GDM1 (cell line): ENCODE measurements around the gene USP25.
A peak's percentile ranks its signal among the peaks of the same experiment; 100 is the strongest.
"Not testable (repeated sequence)": the region's sequence is repeated elsewhere in the genome, so short reads cannot be mapped to it uniquely, and the experiment has no call there.

Experiments
- DNase-seq: peaks from one replicate; lab custom pipeline; 2025; lab: John Stamatoyannopoulos, UW

USP25 gene

DNA sequence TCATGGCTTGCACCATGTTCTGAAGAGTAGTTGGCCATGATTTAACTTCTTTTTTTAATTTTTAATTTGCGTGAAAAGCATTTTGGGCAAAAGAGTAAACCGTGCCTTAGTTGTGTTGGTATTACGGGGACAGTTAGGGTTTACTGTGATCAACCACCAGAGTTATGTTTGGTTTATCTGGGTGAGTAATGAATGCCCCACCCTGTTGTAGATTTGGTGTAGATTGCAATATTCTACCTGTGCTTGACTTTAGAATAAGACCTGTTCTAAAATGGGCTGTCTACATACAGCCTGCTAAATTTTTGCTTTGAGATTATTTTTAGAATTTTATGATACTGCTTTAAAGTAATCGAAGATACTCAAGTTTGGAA, 1.4 kb downstream of the USP25 start:
- DNase-seq = no peak

DNA sequence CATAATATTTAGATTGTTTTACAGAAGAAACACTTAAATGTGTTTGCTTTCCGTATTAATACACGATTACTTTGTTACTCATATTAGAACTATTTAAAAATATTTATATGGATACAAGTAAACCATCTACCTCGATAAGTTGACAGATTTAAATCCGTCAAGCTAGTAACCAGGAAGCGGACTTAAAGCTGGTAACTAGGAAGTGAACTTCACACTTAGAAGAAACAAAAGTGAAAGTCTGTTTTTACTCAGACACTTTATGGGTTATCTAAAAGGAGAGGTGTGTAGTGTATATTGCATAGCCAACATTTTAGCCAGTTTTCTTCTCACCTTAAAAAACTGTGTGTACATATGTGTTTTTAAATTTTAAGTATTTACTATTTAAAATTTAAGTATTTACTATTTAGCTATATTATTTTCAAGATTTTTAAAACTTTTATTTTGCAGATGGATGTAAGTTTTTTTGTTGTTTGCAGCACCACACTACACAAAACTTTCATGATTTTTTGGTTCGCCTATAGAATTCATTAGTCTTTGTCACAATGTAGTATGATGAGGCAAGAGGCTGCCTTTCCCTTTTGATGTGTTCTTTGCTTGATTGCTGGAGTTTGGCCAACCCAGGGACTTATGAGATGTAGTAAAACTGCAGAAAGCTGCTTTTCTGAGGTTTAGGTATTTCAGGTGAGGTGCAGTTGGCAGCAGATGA, 2.7 kb downstream of the USP25 start:
- peak; percentile 2 for DNase-seq

GRCh38 chr21:15732996-15733329, 3.2 kb downstream of the USP25 start:
- no peak for DNase-seq

DNA sequence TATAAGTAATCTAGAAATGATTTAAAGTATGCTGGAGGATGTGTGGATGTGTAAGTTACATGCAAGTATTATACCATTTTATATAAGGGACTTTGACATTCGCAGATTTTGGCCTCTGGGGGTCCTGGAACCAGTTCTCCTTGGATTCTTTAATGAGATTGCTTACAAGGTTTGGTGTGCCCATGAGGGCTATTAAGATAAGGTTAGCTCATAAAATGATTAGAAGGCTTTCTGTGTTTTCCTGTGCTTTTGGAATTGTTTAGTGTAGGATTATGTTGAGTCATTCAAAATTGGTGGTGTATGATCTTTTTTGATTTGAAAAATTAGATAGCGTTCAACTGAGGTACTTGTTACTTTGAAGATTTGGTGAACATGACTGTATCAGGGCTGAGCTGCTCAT, 5.6 kb downstream of the USP25 start:
- DNase-seq = no peak

DNA sequence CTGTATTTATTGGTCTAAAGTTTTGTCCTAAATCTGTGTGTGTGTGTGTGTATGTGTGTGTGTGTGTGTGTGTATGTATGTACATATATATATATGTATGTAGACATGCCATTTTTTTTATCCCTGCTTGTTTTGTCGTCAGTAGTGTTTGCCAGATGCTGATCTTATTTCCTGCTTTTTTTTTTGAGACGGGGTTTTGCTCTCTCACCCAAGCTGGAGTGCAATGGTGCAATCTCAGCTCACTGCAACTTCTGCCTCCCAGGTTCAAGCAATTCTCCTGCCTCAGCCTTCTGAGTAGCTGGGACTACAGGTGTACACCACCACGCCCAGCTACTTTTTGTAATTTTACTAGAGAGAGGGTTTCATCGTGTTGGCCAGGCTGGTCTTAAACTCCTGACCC, 6.1 kb downstream of the USP25 start:
- DNase-seq = not testable (repeated sequence)

DNA sequence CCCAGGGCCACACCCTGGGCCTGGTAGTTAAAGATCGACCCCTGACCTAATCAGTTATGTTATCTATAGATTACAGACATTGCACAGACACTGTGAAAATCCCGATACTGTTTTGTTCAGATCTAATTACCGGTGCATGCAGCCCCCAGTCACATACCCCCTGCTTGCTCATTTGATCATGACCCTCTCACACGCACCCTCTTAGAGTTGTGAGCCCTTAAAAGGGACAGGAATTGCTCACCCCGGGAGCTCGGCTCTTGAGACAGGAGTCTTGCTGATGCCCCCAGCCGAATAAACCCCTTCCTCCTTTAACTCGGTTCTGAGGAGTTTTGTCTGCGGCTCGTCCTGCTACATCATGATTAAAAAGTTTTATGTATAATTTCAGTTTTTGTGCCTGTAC, 9.0 kb downstream of the USP25 start:
- DNase-seq = not testable (repeated sequence)

- no peak for DNase-seq
Observed at GRCh38 chr21:15740383-15740782, 10.6 kb downstream of the USP25 start.

DNA sequence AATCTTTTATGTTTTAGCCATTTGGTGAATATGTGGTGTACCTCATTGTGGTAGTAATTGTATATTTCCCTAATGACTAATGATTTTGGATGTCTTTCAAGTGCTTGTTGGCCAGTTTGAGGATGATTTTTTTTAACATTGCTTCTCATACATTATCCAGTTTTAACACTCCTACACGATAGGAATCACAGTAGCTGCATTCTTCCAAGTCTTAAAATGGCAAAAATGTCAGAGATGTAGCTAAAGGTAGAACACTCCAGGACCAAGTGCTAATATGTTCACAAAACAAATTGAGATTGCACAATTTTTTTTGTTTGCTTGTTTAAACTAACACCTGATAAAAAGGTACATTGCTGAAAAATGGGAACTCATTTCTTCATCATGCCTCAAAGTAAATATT, 11.7 kb downstream of the USP25 start:
- no peak for DNase-seq

GRCh38 chr21:15742052-15742670, 12.4 kb downstream of the USP25 start:
- no peak for DNase-seq

DNA sequence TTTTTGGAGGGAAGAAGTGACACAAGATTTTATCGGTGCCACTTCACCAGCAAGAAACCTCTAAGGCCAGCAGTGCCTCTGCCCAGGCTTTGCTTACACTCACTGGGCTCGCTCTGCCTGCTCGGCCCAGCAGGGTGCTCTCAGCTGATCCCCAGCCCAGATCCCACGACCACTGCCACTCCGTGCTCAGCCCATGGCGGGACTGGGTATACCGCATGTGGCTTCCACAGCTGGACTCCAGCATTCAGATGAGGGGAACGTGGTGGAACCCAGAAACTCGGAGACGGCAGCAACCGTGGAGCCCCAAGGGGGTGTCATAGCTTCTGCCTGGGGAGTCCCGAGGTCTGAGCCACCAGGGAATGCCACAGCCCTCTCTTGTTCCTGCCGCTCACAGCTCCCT, 12.9 kb downstream of the USP25 start:
- no peak for DNase-seq

GRCh38 chr21:15743593-15743992, 13.8 kb downstream of the USP25 start:
- no peak for DNase-seq

GRCh38 chr21:15744926-15745325, 15.1 kb downstream of the USP25 start:
- no peak for DNase-seq

DNA sequence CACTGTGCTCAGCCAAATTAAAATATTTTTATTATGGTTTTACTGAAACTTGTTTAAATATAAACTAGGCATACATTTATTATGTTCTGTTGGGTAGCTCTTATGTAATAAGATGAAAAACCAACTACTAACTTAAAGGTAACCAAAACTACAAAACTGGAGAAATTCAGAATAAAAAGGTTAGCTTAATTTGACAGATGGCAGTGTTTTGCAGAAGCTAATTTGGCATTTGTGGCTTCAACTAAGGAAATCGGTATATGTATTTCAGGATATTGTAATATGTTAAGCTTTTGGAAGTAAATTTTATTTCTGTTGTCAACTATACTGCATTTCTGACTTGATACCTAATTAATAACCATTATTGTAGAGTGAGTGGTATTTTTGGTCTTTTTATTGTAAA, 18.8 kb downstream of the USP25 start:
- no peak for DNase-seq

- DNase-seq = no peak
Observed at GRCh38 chr21:15749082-15749860, 19.5 kb downstream of the USP25 start.

DNA sequence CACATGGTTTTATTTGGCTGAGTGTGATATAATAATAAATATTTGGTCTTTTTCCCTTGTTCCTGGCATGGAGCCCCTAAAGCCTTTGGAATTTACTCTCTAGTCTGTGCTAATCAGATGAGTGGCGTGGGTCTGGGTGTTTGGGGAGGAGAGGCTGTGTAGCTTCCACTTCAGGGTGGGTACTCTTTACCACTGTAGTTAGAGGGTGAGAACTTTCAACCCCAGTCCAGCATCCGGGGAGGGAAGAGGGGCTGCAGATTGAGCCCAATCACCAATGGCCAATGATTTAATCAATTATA, 20.0 kb downstream of the USP25 start:
- no peak for DNase-seq

DNA sequence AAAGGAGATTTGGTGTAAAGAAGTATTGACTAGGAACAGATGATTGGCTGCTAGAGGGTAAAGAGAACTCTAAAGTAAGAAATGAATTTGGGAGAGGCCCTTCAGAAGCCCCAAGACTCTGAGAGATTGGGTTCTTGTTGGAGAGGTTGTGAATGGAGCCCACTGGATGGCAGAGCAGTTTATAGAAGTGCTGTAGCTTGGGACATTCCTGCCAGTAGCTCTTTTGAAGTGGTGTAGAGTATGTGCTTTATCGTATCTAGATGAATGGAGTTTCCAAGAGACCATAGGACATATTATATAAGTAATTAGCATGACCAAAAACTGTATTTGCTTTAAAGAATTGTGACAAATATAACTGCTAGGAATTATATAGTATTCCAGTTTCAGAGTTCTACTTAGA, 21.3 kb downstream of the USP25 start:
- DNase-seq = no peak

DNA sequence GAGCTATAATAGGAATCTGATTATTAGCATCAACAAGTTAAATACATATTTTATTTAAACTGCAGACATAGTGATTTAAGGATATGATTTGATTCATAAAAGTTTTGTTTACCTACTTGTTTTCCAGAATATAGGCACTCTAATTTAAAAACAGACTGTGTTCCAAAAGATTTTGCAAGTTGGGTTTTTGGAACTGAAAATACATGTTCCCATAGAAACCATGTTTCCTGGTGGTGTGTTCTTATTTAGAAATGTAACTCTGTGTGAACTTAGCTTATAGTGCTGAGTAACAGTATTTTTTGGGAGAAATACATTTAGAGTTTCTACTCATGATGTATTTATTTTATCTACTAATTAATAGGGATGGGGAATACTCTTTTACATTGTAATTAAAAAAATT, 21.8 kb downstream of the USP25 start:
- DNase-seq = no peak

GRCh38 chr21:15752763-15753407, 23.1 kb downstream of the USP25 start:
- DNase-seq = no peak

GRCh38 chr21:15753741-15754140, 24.0 kb downstream of the USP25 start:
- no peak for DNase-seq

DNA sequence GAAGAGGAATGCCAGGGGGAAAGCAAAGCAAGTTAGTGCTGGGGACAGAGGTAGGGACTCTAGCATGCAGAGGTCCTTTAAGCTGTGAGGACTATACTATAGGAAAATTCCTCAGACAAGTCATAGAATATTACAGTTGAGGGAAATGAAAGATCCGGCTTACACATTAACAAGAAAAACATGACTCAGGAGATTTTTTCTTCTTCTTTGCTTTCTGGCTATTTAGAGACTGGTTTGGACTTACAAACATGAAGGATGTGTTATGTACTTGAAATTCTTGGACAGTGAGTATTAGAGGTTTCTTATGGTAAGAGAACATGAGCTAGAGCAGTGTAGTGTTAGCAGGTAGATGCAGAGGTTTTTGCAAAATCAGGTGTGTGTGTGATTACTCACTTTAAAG, 24.9 kb downstream of the USP25 start:
- DNase-seq = no peak

GRCh38 chr21:15755125-15755524, 25.3 kb downstream of the USP25 start:
- no peak for DNase-seq

DNA sequence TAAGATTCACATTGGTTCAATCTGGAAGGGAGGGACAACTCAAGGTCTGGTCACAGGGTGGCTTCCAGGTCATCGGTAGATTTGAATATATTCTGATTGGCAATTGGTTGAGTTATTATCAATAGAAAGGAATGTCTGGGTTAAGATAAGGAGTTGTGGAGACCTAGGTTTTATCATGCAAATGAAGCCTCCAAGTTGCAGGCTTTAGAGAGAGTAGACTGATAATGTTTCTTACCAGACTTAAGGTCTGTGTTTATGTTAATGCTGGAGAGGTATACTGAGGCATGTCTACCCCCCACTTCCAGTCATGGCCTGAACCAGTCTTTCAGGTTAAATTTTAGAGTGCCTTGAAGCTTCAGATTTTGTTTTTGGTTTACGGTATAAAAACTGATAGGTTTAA, 29.7 kb downstream of the USP25 start:
- DNase-seq = no peak

DNA sequence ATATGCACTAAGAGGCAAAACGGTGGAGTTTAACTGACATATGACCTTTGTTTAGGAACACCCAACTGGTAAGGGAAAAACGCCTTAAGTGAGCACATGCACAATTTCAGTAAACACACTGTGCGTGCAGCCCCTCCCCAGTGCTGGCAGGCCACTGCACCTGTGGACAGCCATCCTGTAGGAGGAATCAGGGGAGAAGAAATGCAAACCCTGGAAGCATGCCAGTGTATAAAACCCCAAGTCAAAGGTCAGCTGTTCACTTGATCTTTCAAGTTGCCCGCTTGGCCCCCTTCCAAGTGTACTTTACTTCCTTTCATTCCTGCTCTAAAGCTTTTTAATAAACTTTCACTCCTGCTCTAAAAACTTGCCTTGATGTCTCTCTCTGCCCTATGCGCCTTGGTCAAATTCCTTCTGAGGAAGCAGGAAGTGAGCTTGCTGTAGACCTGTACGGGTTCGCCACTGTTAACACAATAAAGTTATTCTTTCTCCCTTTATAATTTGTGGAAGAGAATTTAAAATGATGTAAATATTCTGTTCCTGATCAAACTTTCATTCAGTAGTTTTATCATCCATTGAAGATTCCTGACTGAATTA, 31.8 kb downstream of the USP25 start:
- DNase-seq = no peak
